GM12875 (cell line): ENCODE measurements around the gene RAB7A.
"Not testable (repeated sequence)": the region's sequence is repeated elsewhere in the genome, so short reads cannot be mapped to it uniquely, and the experiment has no call there.

ENCODE experiments used
- H3K4me3 ChIP-seq: one replicate; pipeline ENCODE4 v1.5.1; 2011; ENCODE audit warnings: low read depth, low read length, control low read depth
- CTCF ChIP-seq: IDR thresholded peaks from 2 replicates; pipeline ENCODE4 v1.5.1; 2011; ENCODE audit warnings: low read depth, mild to moderate bottlenecking, control low read depth, inconsistent platforms, low read length, moderate library complexity, borderline replicate concordance; ENCODE audit not compliant: insufficient read depth

The RAB7A gene

GRCh38 chr3:128727996-128728395 lies 2.0 kb downstream of the RAB7A start:
- no peak for TF ChIP-seq CTCF
- no peak overlapping the region for H3K4me3 ChIP-seq

GRCh38 chr3:128728521-128728920 lies 2.5 kb downstream of the RAB7A start:
- H3K4me3 ChIP-seq, result not testable (repeated sequence)

DNA sequence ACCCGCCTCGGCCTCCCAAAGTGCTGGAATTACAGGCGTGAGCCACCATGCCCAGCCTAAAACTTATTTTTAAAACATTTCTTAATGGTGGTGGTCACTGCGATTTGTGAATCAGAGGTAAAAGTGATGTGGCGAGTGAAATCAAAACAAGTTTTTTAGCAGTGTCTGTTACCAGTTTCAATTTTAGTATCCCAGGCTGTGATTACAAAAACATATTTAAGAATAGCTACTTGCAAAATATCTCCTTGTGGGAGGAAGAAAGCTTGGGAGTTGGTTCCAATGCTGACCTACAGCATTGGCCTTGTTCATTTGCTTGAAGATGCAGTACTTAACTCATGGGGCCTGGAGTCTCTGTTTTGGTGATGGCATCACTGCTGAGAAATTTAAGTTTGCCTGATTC lies 4.5 kb downstream of the RAB7A start:
- TF ChIP-seq CTCF, result no peak
- H3K4me3 ChIP-seq, result no peak overlapping the region

DNA sequence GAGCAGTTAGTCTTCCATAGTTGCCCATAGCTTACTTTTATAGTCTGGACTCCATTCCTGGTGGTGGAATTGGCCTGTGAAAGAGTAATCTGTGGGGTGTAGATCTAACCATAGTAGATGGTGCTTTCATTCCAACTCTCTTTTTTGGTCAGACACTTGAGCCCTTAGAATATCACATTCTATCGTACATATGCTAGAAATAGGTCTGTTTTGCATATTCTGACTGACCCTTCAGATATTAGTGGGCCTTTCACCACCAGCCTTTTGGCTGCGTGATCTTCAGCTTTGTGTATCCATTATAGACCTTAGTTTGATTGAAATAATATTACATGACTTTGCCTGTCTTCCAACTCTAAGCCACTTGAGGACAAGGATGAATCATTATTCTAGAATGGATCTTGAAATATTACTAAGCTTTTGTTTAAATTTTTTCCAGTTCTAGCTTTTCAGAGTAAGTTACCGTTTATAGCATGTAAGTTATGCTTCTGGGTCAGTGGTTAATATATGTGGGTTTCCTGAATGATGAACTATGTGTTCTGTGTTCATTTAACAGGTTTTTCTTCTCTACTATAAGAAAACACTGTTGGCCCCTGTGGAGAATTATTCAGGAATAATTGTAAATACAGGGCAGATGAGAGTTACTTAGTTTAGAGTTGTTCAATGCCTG lies 8.7 kb downstream of the RAB7A start:
- H3K4me3 ChIP-seq, result no peak overlapping the region
- no peak for TF ChIP-seq CTCF

GRCh38 chr3:128735287-128735686 lies 9.3 kb downstream of the RAB7A start:
- no peak overlapping the region for H3K4me3 ChIP-seq

DNA sequence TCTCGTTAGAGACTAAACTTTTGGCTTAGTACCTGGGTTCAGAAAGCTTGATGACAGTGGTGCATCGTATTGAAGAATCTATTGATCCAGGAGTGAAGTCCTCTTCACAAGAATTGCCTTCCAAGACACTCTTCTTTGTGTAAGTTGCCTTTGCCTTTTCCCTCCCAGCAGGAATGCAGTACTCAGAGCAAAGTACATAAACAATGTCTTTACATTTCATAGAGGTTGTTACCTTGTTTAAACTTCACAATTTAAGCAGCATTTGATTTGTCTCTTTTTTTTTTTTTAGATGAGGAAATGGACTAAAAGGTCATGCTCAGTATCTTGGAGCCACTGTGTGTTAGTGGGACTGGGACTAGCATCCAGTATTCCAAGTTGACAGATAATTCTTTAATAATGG lies 9.9 kb downstream of the RAB7A start:
- TF ChIP-seq CTCF, result no peak
- H3K4me3 ChIP-seq, result no peak overlapping the region

More at GRCh38 chr3:128735287-128735686, 9.3 kb downstream of the RAB7A start:
- no peak for TF ChIP-seq CTCF

DNA sequence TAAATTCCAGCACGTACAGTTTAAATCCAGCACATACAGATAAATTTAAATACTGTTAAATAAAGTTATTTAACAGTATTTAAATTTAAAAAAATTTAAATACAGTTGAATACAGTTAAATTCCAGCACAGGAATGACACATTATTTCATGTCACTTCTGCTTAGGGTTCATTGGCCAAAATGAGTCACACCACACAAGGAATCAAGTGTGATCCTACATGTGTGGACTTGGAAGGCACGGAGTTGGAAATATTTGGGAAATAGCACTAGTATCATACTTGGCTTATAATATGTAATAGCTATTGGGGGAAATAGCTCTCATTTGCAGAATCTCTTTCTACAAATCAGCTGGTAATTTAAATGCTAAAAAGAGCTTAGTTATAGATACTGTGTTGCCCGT lies 10.6 kb downstream of the RAB7A start:
- TF ChIP-seq CTCF, result no peak
- H3K4me3 ChIP-seq, result no peak overlapping the region
